ENCODE data around the gene SPHKAP. TPM values are rescaled to one million over a fixed set of nuclear protein-coding genes. Genes with fewer than 3 reads are reported as not detected.

SPHKAP gene
- polyA plus RNA-seq, 1 of the 3 experiments (the other 2 are of a cell fraction) = not detected

DNA sequence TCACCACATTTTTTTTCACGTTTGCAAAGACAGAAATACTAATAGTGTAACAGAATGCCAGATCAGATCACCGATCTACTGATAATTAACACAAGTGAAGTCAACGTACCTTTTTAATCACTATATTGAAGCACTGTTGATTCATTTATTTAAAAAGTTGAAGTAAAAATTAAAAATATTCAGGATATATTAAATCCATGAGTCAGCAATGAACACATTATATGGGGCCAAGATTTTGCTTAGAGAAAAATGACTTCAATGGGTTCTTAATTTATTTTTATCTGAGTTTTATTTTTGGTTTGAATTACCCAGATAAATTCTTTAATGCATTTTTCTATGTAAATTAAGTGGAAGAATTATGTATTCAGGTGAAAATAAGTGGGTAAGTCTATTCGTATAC lies 14.2 kb downstream of the SPHKAP start:
- H3K27ac ChIP-seq (ENCODE audit: low read depth in 2 of 2, low read length in 1 of 2) = no peak overlapping the region
- H4K20me1 ChIP-seq (ENCODE audit: insufficient read depth) = no peaks in the 10 kb centered on the region
- H3K9me3 ChIP-seq = no peaks in the 10 kb centered on the region
- POLR2A ChIA-PET = no interaction called here
- H3K36me3 ChIP-seq (replicated peaks in 1 of 2; ENCODE audit: control insufficient read depth in 1 of 2, insufficient read depth in 2 of 2, low read length in 1 of 2) = no peaks in the 10 kb centered on the region
- H3K4me3 ChIP-seq (ENCODE audit: low read depth in 2 of 2, low read length in 1 of 2) = no peak overlapping the region
- no peak for TF ChIP-seq POLR2AphosphoS5 (IDR thresholded peaks at IDR 0.05; ENCODE audit: low read depth, low read length)
- no peak for TF ChIP-seq MEF2A (IDR thresholded peaks at IDR 0.05; ENCODE audit: borderline replicate concordance, low read depth)
- no peak for TF ChIP-seq MXI1 (IDR thresholded peaks at IDR 0.05; ENCODE audit: low read depth, low read length)
- no peak for TF ChIP-seq RFX5 (IDR thresholded peaks at IDR 0.05; ENCODE audit: low read length)
- no peak for TF ChIP-seq GABPA (IDR thresholded peaks at IDR 0.05; ENCODE audit: low read depth)
- no peak for TF ChIP-seq EP300 (IDR thresholded peaks at IDR 0.05; ENCODE audit: borderline replicate concordance in 1 of 2, low read depth in 1 of 2, low read length in 1 of 2)
- TF ChIP-seq, protein P1, sequence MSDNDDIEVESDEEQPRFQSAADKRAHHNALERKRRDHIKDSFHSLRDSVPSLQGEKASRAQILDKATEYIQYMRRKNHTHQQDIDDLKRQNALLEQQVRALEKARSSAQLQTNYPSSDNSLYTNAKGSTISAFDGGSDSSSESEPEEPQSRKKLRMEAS (IDR thresholded peaks at IDR 0.05; ENCODE audit: low read depth) = no peak
- no peak for TF ChIP-seq EZH2phosphoT487 (IDR thresholded peaks at IDR 0.05; ENCODE audit: borderline replicate concordance, low read depth)
- TF ChIP-seq FOSL2 (IDR thresholded peaks at IDR 0.05; ENCODE audit: borderline replicate concordance, low read depth) = no peak
- TF ChIP-seq RCOR1 (IDR thresholded peaks at IDR 0.05; ENCODE audit: low read length) = no peak
- no peak for TF ChIP-seq JUND (IDR thresholded peaks at IDR 0.05)
- no peak for TF ChIP-seq NRF1 (IDR thresholded peaks at IDR 0.05; ENCODE audit: low read depth, low read length)
- no peak for TF ChIP-seq ELF1 (IDR thresholded peaks at IDR 0.05)
- no peak for TF ChIP-seq RAD21 (IDR thresholded peaks at IDR 0.05; ENCODE audit: low read length)
- TF ChIP-seq, protein P2, sequence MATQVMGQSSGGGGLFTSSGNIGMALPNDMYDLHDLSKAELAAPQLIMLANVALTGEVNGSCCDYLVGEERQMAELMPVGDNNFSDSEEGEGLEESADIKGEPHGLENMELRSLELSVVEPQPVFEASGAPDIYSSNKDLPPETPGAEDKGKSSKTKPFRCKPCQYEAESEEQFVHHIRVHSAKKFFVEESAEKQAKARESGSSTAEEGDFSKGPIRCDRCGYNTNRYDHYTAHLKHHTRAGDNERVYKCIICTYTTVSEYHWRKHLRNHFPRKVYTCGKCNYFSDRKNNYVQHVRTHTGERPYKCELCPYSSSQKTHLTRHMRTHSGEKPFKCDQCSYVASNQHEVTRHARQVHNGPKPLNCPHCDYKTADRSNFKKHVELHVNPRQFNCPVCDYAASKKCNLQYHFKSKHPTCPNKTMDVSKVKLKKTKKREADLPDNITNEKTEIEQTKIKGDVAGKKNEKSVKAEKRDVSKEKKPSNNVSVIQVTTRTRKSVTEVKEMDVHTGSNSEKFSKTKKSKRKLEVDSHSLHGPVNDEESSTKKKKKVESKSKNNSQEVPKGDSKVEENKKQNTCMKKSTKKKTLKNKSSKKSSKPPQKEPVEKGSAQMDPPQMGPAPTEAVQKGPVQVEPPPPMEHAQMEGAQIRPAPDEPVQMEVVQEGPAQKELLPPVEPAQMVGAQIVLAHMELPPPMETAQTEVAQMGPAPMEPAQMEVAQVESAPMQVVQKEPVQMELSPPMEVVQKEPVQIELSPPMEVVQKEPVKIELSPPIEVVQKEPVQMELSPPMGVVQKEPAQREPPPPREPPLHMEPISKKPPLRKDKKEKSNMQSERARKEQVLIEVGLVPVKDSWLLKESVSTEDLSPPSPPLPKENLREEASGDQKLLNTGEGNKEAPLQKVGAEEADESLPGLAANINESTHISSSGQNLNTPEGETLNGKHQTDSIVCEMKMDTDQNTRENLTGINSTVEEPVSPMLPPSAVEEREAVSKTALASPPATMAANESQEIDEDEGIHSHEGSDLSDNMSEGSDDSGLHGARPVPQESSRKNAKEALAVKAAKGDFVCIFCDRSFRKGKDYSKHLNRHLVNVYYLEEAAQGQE (IDR thresholded peaks at IDR 0.05; ENCODE audit: low read depth, low read length) = no peak
- no peak for TF ChIP-seq FOXM1 (IDR thresholded peaks at IDR 0.05; ENCODE audit: low read depth)
- TF ChIP-seq, protein P3, sequence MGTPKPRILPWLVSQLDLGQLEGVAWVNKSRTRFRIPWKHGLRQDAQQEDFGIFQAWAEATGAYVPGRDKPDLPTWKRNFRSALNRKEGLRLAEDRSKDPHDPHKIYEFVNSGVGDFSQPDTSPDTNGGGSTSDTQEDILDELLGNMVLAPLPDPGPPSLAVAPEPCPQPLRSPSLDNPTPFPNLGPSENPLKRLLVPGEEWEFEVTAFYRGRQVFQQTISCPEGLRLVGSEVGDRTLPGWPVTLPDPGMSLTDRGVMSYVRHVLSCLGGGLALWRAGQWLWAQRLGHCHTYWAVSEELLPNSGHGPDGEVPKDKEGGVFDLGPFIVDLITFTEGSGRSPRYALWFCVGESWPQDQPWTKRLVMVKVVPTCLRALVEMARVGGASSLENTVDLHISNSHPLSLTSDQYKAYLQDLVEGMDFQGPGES (IDR thresholded peaks at IDR 0.05; ENCODE audit: low read depth, low read length) = no peak
- H3K9me2 ChIP-seq = peaks cover 2% of the 10 kb centered on the region; the same call in 1 of the 2 replicates
- H3F3A ChIP-seq (replicated peaks; ENCODE audit: insufficient read depth) = no peaks in the 10 kb centered on the region
- CTCF ChIA-PET = no interaction called here
- no peaks in the 10 kb centered on the region for H3K27me3 ChIP-seq (ENCODE audit: insufficient read depth)
- no peaks in the 10 kb centered on the region for H3K4me1 ChIP-seq (ENCODE audit: control insufficient read depth in 1 of 2, insufficient read depth in 2 of 2, low read depth in 1 of 2, low read length in 1 of 2)
- H2AFZ ChIP-seq (ENCODE audit: low read depth) = no peak overlapping the region
- H3K4me2 ChIP-seq = no peak overlapping the region
- WGBS (ENCODE audit: low lambda C conversion rate) = 16% methylated on average over 4 of the region's 4 CpGs
- no peaks in the 10 kb centered on the region for H3K79me2 ChIP-seq (ENCODE audit: insufficient read depth)
- no peak for DNase-seq
- no peak overlapping the region for H3K9ac ChIP-seq
